Central memory CD8-positive, alpha-beta T cell (primary cell): ENCODE results near the gene CBX8.
"Not testable (repeated sequence)": the region's sequence is repeated elsewhere in the genome, so short reads cannot be mapped to it uniquely, and the experiment has no call there.

Experiments used
- ATAC-seq: fragments of 150-1000 bp; cut with Tn5 transposase; replicated peaks from 2 replicates; pipeline ENCODE4 v1.10.0; 2022; ENCODE audit warnings: mild to moderate bottlenecking, moderate FRiP score, moderate number of reproducible peaks; ENCODE audit not compliant: poor library complexity, severe bottlenecking; ENCODE audit errors: extremely low read depth
- DNase-seq, 2 donors: peaks; one replicate each; pipeline ENCODE4 v3.0.0; 2021; ENCODE audit warnings: low spot score in 2 of 2
- H3K27ac Mint-ChIP-seq: one replicate; pipeline ENCODE4 v1.8.0; 2022; ENCODE audit warnings: low read depth, mild to moderate bottlenecking, moderate library complexity, mixed read lengths
- H3K27me3 Mint-ChIP-seq: one replicate; pipeline ENCODE4 v1.8.0; 2022; ENCODE audit warnings: mixed read lengths
- H3K36me3 Mint-ChIP-seq: one replicate; pipeline ENCODE4 v1.8.0; 2022; ENCODE audit warnings: mild to moderate bottlenecking, moderate library complexity, mixed read lengths; ENCODE audit not compliant: insufficient read depth
- H3K4me1 Mint-ChIP-seq: one replicate; pipeline ENCODE4 v1.8.0; 2022; ENCODE audit warnings: mixed read lengths
- H3K4me3 Mint-ChIP-seq: one replicate; pipeline ENCODE4 v1.8.0; 2022; ENCODE audit warnings: mild to moderate bottlenecking, moderate library complexity, mixed read lengths
- H3K9me3 Mint-ChIP-seq: one replicate; pipeline ENCODE4 v1.8.0; 2022; ENCODE audit warnings: mixed read lengths

CBX8 gene

GRCh38 chr17:79761894-79762589 lies 34.8 kb downstream of the CBX8 start:
- no peak overlapping the region for H3K27ac Mint-ChIP-seq
- no peaks in the 10 kb centered on the region for H3K9me3 Mint-ChIP-seq
- H3K4me3 Mint-ChIP-seq: no peak overlapping the region
- no peaks in the 10 kb centered on the region for H3K36me3 Mint-ChIP-seq
- no peaks in the 10 kb centered on the region for H3K4me1 Mint-ChIP-seq
- DNase-seq (no peak), ATAC-seq (no peak)
- H3K27me3 Mint-ChIP-seq: peaks cover 13% of the 10 kb centered on the region

- no peak overlapping the region for H3K27ac Mint-ChIP-seq
- no peak overlapping the region for H3K4me3 Mint-ChIP-seq
- H3K27me3 Mint-ChIP-seq: peaks cover 16% of the 10 kb centered on the region
- DNase-seq (no peak), ATAC-seq (no peak)
- H3K4me1 Mint-ChIP-seq: no peaks in the 10 kb centered on the region
- H3K36me3 Mint-ChIP-seq: no peaks in the 10 kb centered on the region
- no peaks in the 10 kb centered on the region for H3K9me3 Mint-ChIP-seq
Observed at GRCh38 chr17:79760197-79760906, 36.5 kb downstream of the CBX8 start.

GRCh38 chr17:79758271-79758670 lies 38.6 kb downstream of the CBX8 start:
- Mint-ChIP-seq H3K36me3 (no peaks in the 10 kb centered on the region), H3K27ac (no peak overlapping the region), H3K4me1 (no peaks in the 10 kb centered on the region), H3K9me3 (no peaks in the 10 kb centered on the region), H3K27me3 (peaks cover 20% of the 10 kb centered on the region), H3K4me3 (no peak overlapping the region)
- DNase-seq (no peak), ATAC-seq (no peak)

DNA sequence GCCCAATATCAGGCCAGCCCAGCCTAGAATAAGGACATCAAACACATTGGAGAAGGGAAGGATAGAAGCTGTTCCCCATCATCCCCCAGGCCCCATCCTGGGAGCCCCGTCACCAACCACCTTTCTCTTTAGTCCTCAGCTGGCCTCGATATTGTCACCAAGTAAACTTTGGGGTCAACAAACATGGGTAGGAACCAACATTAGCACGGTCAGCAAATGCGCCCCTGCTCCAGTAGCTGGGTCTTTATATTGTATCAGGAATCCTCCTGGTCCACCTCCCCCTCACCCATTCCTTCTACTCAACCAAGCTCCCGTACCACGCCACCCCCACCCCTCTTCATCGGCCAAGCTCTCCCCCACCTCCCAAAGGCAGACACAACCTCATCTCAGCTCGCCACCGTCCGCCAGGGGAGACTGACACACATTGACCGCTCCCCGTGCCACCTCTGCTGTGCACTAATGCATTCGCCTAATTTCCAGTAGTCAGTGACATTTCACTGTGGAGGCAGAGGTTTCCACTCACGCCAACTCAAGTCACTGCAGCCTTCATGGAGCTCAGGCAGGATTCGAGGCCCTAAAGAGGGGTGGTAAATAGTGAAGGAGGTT lies 39.6 kb downstream of the CBX8 start:
- ATAC-seq (no peak), DNase-seq (no peak)
- Mint-ChIP-seq H3K27ac (no peak overlapping the region), H3K36me3 (no peaks in the 10 kb centered on the region), H3K4me3 (no peak overlapping the region), H3K27me3 (peaks cover 22% of the 10 kb centered on the region), H3K9me3 (no peaks in the 10 kb centered on the region), H3K4me1 (no peaks in the 10 kb centered on the region)

DNA sequence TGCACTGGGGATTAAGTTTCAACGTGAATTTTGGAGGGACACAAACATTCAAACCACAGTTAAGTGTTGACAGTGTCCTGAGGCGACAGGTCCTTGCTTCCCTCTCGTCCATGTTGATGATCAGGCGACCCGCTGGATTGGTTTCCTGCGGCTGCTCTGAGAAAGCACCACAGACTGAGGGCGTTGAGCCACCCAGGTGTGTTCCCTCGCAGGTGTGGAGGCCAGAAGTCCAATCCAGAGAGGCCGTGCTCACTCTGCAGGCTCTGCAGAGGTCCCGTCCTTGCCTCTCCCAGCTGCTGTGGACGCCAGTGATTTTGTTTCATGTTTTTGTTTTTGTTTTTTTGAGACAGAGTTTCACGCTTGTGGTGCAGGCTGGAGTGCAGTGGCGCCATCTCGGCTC lies 41.3 kb downstream of the CBX8 start:
- no peak for ATAC-seq
- no peaks in the 10 kb centered on the region for H3K36me3 Mint-ChIP-seq
- DNase-seq: no peak
- H3K27me3 Mint-ChIP-seq: peaks cover 36% of the 10 kb centered on the region
- no peak overlapping the region for H3K27ac Mint-ChIP-seq
- H3K4me3 Mint-ChIP-seq: no peak overlapping the region
- no peaks in the 10 kb centered on the region for H3K4me1 Mint-ChIP-seq
- H3K9me3 Mint-ChIP-seq: no peaks in the 10 kb centered on the region

DNA sequence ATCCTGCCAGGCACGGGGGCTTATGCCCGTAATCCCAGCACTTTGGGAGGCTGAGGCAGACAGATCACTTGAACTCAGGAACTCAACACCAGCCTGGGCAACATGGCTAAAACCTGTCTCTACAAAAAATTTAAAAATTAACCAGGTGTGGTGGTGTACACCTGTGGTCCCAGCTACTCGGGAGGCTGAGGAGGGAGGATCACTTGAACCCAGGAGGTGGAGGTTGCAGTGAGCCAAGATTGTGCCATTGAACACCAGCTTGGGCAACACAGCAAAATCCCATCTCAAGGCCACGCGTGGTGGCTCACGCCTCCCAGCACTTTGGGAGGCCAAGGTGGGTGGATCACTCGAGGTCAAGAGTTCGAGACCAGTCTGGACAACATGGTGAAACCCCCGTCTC lies 42.0 kb downstream of the CBX8 start:
- peaks cover 39% of the 10 kb centered on the region for H3K27me3 Mint-ChIP-seq
- not testable (repeated sequence) for DNase-seq, H3K27ac Mint-ChIP-seq, H3K9me3 Mint-ChIP-seq, H3K4me3 Mint-ChIP-seq, H3K36me3 Mint-ChIP-seq, H3K4me1 Mint-ChIP-seq, ATAC-seq

- Mint-ChIP-seq H3K36me3 (no peaks in the 10 kb centered on the region), H3K9me3 (no peaks in the 10 kb centered on the region), H3K27ac (no peak overlapping the region), H3K4me1 (no peaks in the 10 kb centered on the region), H3K4me3 (no peak overlapping the region), H3K27me3 (peaks cover 44% of the 10 kb centered on the region)
- no peak for DNase-seq
- ATAC-seq: no peak
Observed at GRCh38 chr17:79754370-79754769, 42.5 kb downstream of the CBX8 start.

DNA sequence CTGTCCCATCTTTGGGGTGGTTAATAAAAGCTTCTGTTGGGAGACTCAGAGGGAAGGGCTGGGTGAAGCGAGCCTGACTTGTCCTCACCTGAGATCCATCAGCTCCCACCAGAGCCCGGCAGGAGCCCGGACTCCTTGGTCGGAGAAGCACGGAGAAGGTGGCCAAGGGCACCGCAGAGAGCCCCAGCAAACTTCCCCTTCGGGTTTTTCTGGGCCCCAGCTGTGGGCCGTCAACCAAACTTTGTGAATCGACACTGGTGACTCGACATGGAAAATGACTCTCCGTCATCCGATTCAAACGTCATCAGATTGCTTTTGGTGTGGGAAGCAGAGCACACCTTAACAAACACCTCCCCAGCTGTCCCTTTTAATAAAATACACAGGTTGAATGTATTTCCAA lies 44.7 kb downstream of the CBX8 start:
- Mint-ChIP-seq H3K4me1 (peaks cover 5% of the 10 kb centered on the region), H3K27ac (no peak overlapping the region), H3K27me3 (peaks cover 51% of the 10 kb centered on the region), H3K36me3 (no peaks in the 10 kb centered on the region), H3K4me3 (no peak overlapping the region), H3K9me3 (no peaks in the 10 kb centered on the region)
- ATAC-seq: no peak
- no peak for DNase-seq

GRCh38 chr17:79750650-79751545 lies 46.0 kb downstream of the CBX8 start:
- Mint-ChIP-seq H3K9me3 (no peaks in the 10 kb centered on the region), H3K27me3 (peaks cover 53% of the 10 kb centered on the region), H3K27ac (no peak overlapping the region), H3K4me1 (peaks cover 5% of the 10 kb centered on the region), H3K36me3 (no peaks in the 10 kb centered on the region), H3K4me3 (no peak overlapping the region)
- DNase-seq (no peak), ATAC-seq (no peak)

DNA sequence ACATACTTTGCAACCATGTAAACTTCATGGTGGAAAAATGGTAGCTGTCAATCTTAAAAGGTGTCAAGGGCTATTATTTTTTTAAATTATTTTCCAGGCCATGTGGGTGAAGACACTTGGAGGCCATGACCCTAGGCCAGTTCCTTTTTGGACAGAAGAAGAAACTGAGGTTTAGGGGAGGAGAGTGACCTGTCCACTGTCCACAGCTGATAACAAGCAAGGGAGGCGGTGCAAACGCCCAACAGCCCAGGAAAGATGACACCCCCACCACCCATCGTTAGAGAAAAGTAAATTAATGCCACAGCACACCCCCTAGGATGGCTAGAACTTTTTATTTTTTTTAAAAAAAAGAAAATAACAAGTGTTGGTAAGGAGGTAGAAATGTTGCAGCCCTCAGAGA lies 46.9 kb downstream of the CBX8 start:
- no peak for ATAC-seq
- no peak for DNase-seq
- H3K27me3 Mint-ChIP-seq: peaks cover 53% of the 10 kb centered on the region
- no peaks in the 10 kb centered on the region for H3K36me3 Mint-ChIP-seq
- H3K4me3 Mint-ChIP-seq: no peak overlapping the region
- H3K4me1 Mint-ChIP-seq: peaks cover 5% of the 10 kb centered on the region
- H3K9me3 Mint-ChIP-seq: no peaks in the 10 kb centered on the region
- H3K27ac Mint-ChIP-seq: no peak overlapping the region

DNA sequence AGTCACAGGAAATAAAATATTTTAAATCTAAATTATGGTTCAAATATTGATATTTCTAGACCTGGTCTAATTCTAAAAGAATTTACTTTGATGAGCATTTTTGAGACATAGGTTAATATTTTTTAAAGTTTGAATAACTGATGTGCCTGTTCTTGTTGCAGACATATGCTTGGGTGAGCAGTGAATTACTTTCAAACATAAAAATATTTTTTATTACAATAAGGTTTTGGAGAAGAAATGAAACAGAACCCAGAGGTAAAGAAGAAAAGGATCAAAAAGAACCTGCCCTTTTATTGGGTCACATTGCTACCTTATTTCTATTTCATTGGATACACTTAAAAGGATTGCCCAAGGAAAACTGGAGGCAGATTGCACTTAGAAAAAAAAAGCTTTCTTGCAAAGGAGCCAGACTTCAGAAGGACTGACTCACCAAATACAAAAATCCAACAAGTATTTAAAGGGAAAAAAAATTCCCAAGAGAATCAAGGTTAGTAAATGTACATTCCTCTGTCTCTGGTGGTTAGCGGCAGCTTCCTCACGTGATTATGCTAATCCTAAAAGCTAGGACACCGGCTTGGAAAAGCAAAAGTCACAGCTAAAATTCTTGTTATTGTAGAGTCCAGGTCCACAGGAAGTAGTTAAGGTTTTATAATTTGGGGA lies 47.6 kb downstream of the CBX8 start:
- Mint-ChIP-seq H3K27me3 (peaks cover 53% of the 10 kb centered on the region), H3K4me1 (peaks cover 5% of the 10 kb centered on the region), H3K9me3 (no peaks in the 10 kb centered on the region), H3K27ac (no peak overlapping the region), H3K4me3 (no peak overlapping the region), H3K36me3 (no peaks in the 10 kb centered on the region)
- DNase-seq: no peak
- no peak for ATAC-seq
